HG03442 (cell line): ENCODE results near the gene MGAT4C.
"Not testable (repeated sequence)": the region's sequence is repeated elsewhere in the genome, so short reads cannot be mapped to it uniquely, and the experiment has no call there.

Experiments
- ATAC-seq: cut with Tn5 transposase; IDR thresholded peaks from one replicate; pipeline ENCODE4 v1.9.1; 2021; ENCODE audit warnings: mild to moderate bottlenecking, moderate library complexity; ENCODE audit not compliant: unreplicated experiment

MGAT4C gene

DNA sequence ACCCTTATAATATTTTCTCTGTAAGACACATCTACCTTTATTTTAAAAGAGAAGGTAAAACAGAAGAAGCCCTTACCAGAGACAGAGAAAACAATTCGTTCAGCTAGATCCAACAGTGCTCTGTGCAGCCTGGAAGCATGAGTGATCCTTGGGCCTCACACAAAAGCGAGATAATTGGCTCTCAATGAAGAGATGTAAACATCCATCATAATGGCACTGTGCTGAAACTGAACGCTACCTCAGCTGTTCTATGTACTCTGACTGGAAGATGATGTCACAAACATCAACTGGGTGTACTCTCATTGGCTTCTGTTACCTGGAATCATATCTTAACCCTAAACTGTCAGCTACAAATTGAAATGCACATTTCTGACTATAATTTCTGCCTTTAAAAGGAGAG, at the start of gene MGAT4C:
MGAT4C (minus strand) TSS at position 229 of the 400 bp plus-strand sequence.
- no peak for ATAC-seq

- not testable (repeated sequence) for ATAC-seq
Observed at GRCh38 chr12:86296396-86296795, 40.2 kb upstream of the MGAT4C start.

DNA sequence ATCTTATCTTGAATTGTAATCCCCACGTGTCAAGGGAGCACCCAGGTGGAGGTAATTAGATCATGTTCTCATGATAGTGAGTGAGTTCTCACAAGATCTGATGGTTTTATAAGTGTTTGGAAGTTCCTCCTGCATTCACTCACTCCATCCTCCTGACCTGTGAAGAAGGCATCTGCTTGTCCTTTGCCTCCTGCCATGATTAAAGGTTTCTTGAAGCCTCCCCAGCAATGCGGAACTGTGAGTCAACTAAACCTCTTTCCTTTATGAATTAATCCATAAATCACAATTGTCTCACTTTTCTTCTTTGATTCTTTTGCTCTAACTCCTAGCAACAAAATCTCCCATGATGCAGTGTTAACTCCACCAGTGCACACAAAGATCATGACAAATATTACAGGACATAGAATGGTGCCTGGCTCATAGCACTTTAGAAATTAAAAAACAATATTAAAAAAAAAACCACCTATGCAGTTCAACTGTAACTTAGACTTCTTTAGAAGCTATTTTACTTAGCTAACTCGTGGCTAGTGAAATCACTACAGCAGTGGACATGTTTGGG, 37.6 kb upstream of the MGAT4C start:
- ATAC-seq: no peak

DNA sequence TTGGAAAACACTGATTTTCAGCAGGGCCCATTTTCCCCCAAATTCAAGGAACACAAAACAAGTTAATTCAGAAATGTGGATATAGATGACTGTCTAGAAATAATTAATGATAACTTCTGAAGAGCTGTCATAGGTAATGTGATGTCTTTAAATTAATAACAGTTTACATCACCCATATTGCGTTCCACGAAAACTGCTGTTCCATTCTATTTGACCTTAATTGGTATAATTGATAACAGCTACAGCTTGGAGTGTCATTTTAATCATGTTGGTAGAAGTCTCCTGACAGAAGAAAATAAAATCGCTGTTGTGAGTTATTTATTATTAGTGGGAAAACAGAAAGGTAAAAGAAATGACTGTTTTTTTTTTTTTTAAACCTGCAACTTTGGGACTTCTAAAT, 36.3 kb upstream of the MGAT4C start:
- ATAC-seq: no peak

- no peak for ATAC-seq
Observed at GRCh38 chr12:86290615-86291014, 34.4 kb upstream of the MGAT4C start.

GRCh38 chr12:86286119-86286518, 29.9 kb upstream of the MGAT4C start:
- no peak for ATAC-seq

DNA sequence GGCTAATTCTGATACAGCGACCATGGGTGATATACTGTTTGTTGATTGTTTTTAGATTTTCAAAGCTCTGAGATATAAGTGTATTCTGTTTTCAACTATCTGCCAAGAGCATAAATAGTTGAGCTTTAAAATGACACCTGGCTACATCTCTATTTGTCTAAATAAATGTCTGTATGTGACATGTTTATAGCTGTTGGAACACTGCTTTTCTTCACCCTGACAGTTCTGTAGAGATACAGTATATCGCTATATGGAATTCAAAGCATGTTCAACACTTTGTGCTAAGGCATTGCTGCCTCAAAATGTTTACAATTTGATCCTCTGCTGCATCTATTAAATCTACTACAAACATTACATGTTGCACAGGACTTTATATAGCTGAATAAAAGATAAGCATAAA, 27.4 kb upstream of the MGAT4C start:
- no peak for ATAC-seq

DNA sequence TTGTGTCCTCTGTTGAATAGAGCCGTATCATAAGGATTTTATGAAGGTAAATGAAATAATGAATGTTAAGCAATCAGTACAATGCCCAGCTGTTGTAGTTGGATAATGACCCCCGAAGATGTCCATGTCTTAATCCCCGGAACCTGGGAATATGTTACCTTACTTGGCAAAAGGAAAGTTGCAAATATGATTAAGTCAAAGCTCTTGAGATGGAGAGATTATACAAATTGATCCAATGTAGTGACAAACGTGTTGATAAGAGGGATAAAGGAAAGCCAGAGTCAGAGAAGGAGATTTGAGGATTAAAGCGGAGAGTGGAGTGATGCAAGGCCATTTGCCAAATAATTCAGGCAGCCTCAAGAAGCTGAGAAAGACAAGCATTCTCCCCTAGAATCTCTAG, 19.2 kb upstream of the MGAT4C start:
- ATAC-seq: no peak

- no peak for ATAC-seq
Observed at GRCh38 chr12:86265329-86265695, 9.1 kb upstream of the MGAT4C start.

DNA sequence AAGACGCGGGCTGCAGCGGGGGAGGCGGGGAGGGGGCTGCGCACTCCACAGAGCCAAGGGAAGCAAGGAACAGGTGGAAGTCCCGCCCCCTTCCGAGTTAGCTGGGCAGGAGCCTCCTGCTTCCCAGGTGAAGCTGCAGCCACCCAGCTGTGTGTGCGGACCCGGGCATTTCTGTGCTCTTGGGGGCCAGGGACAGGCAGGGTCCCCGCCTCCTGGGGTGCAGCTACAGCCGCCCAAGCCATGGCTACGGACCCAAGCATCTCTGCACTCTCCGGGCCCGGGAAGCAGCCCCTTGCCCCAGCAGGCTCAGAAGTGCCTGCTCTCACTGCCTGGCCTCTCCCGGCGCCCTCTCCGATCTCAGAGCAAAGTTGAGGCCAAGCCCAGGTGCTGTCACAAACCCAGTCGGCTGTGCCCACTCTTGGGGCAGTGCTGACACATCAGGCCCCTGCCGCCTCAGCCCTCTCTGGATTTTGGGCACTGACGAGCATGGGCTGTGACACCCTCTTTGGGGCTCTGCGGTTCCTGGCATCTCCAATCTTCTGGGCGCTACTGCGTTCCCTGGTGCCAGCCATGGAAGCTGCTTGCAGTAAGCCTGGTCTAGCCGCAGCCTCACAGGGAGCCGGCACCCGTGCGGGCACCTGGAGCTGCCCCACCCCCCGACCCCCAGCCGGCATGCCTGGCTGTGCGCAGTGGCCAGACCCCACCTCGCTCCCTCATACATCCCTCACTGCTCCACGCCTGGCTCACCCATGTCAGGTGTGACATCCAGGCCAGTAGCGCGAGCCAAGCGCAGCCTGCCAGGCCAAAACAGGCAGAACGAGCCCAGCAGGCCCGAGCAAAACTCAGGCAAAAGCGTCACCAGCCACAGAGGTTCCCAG, 8.5 kb upstream of the MGAT4C start:
- no peak for ATAC-seq

DNA sequence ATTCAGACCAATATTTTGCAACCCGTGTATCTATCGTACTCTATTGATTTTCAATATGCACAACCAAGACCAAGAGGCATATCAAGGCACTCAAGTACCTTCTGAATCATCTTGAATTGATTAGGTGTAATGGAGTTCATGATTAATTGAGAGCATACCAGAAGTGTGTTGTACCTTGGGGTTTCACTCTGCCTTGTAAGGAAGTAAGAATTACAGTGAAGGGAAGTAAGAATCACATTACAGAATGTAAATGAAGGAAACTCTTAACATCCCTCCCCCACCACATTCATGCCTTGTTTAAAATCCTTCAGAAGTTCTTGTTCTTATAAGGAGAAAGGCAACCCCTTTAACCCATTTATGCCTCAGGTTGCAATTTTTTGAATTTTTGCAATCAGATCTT, 5.4 kb upstream of the MGAT4C start:
- ATAC-seq: no peak

DNA sequence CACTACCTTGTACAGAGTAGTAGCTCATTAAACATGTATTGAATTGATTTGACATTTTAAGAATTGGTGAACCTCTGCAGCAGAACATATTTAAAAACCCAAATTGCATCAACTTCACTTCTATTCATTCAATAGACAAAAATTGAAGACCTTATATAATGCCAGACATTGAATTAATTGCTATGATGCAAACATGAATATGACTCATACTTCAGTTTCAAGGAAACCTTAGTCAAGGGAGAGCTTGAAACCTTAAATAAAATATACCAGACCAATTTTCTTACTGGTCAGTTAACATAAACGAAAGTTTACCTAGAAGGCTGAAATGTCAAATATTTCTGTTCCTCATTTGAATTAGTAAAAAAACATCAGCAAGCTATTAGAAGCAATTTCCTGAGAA, 5.0 kb upstream of the MGAT4C start:
- ATAC-seq: no peak

GRCh38 chr12:86260183-86260582, 4.0 kb upstream of the MGAT4C start:
- ATAC-seq: no peak

GRCh38 chr12:86257134-86257533, 943 bp upstream of the MGAT4C start:
- ATAC-seq: no peak

GRCh38 chr12:86254399-86255107, 1.6 kb downstream of the MGAT4C start:
- ATAC-seq: no peak

DNA sequence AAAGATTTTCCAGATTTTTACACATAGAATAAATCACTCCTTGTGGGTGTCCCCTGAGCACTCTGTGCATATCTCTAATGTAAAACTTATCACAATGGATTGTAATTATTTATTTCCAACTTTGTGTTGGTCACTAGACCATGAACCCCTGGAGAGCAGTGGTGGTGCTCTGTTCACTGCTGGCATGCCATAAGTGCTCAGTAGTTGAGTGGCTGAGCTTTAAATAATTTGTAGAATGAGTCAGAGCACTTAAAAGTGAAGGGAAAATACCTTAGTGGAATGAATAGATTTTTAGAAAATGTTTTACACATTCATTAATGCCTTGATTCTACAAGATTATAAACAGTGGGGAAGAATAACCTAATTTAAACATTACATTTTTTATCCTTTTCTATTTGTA, 6.3 kb downstream of the MGAT4C start:
- no peak for ATAC-seq

GRCh38 chr12:86249276-86249675, 6.9 kb downstream of the MGAT4C start:
- ATAC-seq: no peak

GRCh38 chr12:86247871-86248270, 8.3 kb downstream of the MGAT4C start:
- ATAC-seq: no peak

- ATAC-seq: no peak
Observed at GRCh38 chr12:86241600-86241999, 14.6 kb downstream of the MGAT4C start.

- no peak for ATAC-seq
Observed at GRCh38 chr12:86234316-86234855, 21.8 kb downstream of the MGAT4C start.

- no peak for ATAC-seq
Observed at GRCh38 chr12:86233126-86233525, 23.1 kb downstream of the MGAT4C start.
